Middle frontal gyrus (tissue), 1 donor: ENCODE data around the gene ELMO1.
"Not testable (repeated sequence)": the region's sequence is repeated elsewhere in the genome, so short reads cannot be mapped to it uniquely, and the experiment has no call there.

Experiments
- DNase-seq: peaks from one replicate; pipeline ENCODE4 v3.0.0-alpha.2; 2015; ENCODE audit warnings: low spot score; ENCODE audit errors: extremely low spot score

Gene ELMO1

DNA sequence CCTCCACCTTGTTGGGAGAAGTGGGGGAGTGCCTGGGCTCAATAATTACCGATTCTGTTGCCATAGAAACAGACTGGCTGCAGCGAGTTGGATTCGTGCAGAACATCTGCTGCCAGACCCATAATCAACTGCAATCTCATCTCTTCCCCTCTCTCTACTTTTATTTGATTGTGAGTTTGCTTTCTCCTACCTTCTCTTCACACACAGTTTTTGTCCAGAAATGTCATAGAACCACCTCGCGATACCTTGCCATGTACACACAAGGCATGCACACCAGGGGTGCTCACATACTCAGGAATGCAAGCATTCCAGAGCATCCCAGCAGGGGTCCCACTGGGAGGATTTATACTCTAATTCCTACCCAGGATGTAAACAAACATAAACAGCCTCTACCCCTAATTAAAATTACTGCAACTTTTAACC is 462.1 kb downstream of the ELMO1 start:
- no peak for DNase-seq

DNA sequence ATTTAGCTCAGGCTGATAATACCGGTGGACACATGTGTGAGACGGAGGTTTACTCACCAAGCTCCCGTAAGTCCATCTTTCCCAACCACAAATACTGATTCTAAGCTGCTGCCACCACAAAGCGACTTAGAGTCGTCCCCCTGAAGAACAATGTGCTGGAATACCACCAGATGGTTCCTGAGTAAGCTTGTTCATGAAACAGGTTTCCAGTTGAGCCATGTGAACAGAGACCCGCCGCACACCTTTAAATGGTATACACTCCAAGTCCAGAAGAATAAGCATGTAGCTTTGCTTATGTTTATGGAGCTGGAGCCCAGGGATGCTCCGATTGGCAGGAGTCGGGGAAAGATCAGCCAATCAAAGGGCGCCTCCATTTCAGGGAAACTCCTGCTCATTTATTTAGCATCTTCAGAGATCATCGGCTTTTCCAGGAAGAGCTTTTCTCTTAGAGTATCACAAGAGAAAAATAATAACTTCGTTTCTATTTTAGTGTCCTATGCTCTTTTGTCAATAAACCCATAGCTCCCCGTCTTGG is 462.7 kb downstream of the ELMO1 start:
- peak; percentile 71 for DNase-seq

DNA sequence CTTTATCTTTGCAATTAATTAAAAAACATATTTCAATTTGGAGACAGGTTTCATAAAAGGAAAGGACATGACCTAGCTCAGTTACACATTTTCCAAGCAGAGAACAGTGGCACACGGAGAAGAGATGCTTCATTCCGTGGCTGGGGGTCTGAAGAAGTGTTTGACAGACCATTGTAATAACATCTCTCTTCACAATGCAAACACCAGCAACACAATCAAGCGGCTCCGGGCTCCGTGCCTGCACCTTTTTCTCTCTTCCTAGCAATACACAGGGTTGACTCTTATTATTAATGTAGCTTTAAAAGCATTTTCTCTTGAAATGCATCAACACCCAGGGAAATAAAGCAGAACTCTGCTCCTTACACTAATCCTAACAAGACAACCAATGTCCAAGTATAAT is 463.3 kb downstream of the ELMO1 start:
- no peak for DNase-seq

DNA sequence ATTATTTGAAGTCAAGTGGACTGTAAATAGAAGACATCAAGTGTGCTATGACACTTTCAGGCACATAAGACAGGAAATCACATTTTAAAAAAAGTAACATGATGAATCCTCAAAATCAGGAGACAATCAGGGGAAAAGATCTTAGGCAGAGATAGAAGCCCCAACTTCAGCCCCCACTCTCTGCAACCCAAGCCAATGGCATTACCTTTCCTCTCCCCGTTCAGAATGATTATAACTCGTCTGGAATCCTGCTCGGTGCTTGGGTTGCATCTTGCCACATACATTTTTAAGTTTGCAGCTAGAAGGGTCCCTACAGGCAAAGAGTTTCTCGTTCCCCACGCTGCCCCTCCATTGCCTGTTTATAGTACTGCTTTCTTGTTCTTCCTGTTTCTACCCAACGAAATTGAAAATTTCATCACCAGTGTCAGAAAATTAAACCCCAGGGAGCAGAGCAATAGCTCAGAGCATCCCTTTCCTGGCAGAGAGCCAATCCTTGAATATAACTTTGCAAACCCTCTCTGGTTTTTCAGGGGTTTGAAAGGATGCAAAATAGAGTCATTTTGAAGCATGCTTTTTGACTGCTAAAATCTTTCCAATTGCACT is 463.9 kb downstream of the ELMO1 start:
- DNase-seq: no peak

DNA sequence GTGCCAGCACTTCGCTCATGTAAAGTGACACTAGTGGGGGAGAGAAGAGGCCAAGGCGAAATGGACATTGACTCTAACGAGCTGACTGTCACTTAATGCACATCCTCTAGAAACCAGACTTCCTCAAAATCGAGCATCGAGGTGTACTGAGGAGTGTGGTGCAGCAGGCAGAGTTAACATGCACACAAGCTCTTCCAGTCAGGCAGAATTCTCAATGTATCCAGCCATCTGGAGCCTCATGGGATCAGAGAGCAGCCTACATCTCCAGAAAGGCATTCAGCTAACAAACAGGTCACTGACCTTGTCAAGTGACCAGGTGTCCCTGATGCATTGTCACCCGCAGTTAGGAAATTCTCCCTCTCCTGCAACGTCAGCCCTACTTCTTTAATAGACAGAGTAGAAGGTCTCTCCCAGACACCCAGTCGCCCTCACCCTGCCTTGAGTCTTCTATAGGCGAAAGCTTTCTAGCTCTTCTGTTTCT is 464.6 kb downstream of the ELMO1 start:
- DNase-seq: no peak

DNA sequence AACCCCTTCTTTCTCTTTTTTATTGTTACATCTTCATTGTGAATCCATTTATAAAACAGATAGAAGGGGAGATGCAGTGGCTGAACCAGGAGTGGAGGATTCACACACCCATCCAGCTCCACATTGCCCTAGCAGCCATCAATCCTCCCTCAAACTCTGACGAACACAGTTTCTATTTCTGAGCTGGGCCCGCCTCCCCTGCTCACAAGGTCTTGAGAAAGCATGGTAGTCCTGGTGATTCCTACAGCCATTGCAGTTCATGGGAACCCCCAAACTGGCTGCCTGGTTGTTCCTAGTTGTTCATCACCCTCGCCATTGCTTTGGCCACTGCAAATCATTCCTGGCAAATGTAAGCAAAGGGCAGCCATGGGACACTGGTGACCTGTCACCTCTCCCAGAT is 465.9 kb downstream of the ELMO1 start:
- no peak for DNase-seq

DNA sequence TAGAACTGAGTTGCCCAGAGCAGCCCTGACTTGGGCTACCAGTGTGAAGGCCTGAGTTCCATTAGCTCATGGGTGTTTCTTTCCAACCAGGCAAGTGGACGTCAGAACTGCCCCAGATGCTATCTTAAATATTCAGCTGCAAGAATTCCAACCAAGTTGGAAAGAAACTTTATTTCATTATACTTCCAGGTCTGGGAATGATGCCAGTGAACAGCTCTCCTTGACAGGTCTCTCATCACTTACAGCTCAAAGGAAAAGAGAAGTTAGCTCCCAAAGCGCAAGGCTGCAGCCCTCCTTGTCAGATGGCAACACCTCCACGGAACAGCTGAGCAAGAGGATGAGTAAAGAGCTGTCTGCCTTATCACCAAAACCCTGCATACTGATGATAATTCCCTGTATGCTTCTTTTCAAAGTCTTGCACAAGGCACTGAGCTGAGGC is 468.8 kb downstream of the ELMO1 start:
- DNase-seq: no peak

DNA sequence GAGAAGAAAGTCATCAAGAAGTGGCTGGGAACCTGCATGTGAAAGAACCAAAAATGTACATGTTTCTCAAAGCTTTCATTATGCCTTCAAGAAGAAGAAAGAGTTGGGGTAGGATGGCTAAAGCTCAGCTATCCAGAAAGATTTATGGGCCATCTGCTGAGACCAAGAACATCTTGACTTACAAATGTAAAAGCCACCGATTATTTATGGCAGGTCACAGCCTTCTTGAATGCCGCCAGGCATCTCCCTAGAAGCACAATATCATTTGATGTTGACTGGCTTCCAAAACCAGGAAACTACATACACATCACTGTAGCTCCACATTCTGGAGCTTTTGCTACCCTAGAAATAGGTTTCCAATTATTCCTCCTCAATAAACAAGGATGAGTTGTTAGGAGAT is 470.2 kb downstream of the ELMO1 start:
- no peak for DNase-seq

DNA sequence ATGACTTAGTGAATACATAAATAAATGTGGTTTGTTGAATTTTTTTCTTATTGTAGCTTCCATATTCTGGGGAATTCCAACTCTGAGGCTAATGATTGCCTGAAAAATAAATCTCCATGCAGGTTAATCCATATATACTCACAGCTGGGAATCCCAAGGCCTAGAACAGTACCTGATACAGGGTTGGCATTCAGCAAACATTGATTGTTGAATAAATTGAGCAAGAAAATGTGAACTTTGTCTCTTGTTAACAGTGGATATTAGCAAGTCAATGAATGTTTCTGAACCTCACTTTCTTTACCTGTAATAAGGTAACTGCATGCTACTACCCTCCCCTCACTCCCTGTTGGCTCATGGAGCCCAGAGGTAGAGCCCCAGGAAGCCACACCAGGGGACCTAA is 470.8 kb downstream of the ELMO1 start:
- DNase-seq: no peak

DNA sequence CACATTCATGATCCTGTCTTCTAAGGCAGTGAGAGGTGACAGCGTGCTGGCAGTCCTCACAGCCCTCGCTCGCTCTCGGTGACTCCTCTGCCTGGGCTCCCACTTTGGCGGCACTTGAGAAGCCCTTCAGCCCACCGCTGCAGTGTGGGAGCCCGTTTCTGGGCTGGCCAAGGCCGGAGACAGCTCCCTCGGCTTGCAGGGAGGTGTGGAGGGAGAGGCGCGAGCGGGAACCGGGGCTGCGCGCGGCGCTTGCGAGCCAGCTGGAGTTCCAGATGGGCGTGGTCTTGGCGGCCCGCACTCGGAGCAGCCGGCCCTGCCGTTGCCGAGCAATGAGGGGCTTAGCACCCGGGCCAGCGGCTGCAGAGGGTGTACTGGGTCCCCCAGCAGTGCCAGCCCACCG is 475.1 kb downstream of the ELMO1 start:
- DNase-seq: not testable (repeated sequence)

DNA sequence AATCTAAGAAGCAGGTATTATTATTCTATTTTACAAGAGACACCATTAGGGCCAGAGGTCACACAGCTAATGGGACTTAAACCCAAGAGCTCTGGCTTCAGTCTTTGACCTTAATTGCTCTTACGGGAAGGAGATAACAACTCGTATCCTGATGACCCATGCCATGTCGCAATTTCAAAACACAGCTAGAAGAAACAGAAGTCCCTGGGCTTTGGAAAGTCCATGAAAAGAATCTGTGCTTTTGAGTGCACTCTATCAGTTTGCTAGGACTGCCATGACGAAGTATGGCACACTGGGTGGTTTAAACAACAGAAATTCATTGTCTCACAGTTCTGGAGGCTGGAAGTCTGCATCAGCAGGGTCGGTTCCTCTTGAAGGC is 476.5 kb downstream of the ELMO1 start:
- DNase-seq: no peak

DNA sequence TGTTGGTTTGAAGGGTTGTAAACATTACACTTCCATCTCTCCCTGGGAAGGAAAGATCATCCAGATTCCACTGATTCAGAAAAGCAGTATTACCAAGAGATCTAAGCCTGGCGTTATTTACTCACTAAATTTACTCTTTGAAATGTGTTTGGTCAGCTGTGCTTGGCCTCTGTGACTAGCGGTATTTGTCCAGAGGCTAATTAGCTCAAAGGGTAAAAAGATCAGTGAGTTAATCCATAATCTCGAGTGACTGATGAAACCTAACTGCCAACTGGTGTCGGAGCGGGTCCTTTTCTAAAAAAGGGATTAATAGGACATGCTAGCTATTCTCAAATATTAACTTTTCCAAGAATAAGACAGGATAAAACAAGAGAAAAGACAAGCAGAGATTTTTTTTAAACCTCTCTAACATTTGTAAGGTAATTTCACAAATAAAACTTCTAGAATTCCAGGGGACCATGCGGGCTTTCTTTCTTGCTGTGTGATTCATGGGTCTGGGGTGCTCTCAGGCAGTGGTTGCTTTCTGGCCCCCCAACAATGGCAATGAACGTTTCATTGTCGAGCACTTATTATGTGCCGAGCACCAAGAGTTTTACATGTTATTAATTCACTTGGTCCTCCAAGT is 477.0 kb downstream of the ELMO1 start:
- no peak for DNase-seq

DNA sequence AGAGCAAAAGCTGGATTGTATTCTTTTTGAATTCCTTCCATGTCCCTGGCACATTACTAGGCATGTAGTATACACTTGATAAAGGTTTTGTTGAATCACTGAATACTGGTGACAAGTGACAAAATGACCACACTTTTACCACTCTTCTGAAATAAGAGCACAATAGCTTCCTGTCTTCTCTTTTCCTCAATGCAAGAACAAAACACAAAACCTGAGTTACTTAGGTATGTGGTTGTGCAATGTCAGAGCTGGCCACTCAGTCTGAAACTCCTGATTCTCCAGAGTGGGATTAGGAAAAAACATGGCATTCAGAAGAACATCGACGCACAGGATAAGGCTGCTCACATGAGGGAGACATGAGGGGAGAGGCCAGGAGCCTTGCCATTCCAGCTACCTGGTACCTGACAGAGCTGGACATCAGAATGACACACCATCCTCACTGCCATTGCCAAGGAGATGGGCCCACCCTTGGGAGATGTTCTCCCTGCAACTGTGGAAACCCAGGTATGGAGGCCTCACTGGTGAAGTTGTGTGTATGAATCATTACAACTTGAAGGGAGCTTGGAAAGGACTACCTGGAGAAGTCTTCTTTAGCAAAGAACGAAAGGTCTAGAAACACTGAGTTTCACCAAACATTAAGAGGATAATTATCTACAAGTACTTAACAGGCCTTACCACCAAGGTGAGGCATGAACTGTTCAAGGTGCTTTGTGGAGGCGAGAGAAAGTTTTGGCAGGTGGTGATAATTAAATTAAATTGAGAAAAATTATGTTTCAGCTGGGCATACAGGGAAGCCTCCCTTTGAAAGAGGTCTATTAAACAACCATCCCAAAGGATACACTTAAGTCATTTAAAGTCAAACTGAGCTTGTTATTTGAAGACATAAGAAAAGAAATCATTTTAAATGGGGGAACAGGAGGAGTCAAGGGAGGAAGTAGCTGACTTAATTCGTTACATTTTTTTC is 477.8 kb downstream of the ELMO1 start:
- DNase-seq: no peak

DNA sequence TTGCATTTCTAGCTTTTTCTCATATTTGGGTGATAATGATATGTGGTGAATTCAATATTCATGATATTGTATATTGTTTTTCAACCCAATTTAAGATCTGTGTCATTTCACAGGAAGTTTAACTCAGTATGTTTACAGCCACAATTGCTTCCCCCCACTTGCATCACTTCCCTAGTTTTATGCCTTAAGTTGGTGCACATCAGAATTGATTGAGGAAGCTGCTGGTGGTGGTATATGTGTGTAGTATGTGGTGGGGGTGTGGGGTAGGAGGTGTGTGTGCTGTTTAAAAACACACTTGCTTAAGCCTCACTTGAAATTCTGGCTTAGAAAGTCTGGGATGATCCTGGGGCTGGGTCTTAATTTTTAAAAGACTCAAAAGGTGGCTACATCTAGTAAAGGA is 479.3 kb downstream of the ELMO1 start:
- no peak for DNase-seq

DNA sequence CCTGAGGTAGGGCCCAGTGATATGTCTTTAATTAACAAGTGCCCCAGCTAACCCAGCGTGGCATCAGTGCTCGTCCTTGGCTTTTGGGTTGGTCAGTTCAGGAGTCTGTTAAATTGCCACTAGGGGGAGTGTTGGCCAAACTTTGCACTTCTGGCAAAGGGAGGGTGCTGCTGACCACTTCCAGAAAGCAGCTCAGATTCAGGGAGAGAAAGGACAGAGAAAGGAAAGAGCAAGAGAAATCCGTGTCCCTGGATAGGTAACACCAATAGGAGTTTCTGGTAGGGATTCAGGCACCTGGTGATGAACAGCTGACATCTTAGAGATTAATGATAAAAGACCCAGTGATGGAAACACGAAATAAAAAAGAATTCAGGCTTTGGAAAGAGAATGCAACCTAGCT is 481.3 kb downstream of the ELMO1 start:
- DNase-seq: no peak

DNA sequence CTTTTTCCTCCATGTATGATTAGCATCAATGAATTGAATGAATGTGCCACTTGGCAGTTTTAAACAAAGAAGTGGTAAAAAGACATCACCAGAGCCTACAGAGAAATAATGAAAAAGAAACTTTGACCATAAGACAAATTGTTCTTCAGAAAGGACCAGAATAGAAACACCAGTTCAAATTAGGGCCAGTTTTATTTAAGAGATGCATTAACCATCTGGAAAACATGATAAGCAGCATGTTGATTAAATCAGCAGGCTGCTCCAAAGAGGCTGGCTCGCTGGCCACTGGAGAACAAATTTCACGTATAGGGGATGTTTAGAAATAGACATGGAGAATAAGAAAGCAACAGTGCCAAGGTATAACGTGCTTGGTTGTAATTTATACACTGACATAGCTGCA is 482.0 kb downstream of the ELMO1 start:
- no peak for DNase-seq

DNA sequence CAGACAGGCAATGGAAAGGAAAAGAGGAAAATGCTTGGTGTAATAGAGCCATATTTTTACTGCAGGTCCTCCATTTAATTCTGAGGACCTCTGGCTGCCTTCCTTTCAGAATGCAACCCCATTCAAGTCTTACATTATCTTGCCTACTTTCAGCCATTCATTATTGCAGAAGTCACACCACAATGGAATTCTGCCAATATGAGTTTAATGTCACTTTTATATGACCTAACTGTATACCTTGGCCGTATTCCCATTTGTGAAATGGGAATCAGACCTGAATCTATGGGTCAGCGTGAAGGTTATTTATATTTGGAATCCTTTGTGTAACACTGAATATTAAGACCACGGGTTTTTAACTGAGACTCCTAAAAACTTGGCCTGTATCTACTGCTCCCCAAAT is 482.6 kb downstream of the ELMO1 start:
- DNase-seq: no peak

DNA sequence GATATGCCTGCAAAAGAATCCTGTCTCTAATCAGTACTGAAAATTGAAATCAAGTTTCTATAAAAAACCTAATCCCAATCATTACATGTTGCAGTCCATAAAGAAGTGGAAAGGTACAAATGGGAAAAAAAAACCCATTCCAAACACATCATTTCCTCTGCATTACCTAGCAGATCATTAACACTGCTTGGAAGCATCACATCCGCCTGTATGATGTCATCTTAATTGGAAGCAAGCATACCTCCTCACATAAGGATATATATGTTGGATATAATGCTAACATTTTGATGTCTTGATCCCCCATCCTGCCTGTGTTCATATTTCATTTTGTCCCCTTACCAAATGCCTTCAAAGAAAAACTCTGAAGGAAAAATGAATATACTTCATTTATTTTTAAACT is 483.0 kb downstream of the ELMO1 start:
- no peak for DNase-seq

DNA sequence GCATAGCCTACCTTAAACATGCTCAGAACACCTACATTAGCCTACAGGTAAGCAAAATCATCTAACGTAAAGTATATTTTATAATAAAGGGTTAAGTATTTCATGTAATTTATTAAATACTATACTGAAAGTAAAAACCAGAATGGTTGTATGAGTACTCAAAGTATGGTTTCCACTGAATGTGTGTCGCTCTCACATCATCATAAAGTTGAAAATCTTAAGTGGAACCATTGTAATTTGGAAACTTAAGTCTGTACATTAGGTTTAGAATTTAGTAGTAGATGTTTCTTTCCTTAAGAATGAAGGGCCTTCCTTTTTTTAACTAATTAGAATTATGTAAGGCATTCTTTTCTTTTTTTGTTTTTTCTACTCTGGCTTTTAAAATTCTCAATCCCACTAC is 484.4 kb downstream of the ELMO1 start:
- no peak for DNase-seq

DNA sequence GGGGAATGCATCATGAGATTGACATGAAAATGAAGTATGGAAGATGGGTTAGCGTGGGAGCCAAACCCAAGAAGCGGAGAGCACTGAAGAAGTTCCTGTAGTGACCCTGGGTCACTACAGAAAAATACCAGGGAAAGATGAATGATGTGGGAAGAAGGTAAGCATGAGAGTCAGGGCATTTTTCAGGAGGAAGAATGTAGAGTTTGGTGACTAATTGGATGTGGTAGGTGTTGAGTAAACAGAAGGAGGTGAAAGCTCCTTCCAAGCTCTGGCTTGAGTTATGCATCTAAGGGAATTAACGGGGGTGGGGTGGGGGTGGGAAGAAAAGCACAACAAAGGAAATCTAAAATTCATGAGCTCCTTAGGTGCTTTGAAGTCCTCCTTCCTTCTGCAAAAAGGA is 486.3 kb downstream of the ELMO1 start:
- DNase-seq: no peak

DNA sequence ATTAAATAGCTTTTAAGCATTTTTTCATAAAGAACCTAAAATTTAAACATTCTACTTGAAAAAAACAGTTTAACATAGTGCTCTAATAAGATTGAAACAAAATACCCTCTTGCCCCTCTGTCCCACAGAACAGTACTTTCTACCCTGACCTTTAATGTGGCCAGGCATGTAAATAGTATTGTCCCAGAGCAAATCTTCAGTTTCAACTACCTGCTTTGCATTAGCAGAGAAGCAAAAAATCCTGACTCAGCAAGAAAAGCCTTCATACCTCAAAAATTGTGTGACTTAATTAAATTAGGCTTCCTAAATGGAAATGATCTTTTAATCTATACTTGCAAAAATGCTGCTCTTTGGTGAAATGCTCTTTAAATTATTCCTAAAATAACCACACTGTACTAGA is 487.0 kb downstream of the ELMO1 start:
- no peak for DNase-seq

DNA sequence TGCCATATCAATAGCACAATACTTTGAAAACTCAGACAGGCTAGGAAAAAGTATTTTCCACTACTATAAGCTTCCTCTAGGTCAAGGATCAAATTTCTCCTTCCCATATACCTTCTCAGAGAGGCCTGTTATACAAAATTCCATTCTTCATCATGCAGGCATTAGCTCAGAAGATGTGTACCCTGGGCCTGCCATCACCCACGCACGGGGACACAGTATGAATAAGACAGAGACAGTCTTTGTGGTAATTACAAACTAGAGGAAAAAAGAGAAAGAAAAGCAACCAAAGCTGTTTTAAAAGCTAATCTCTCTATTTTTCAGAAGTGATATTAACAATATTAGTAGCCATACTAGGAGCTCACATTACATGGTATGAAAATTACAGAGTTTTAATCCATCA is 487.6 kb downstream of the ELMO1 start:
- no peak for DNase-seq
